GM23338 (cell line): ENCODE data around the gene TDRD1. TPM values are rescaled to one million over a fixed set of nuclear protein-coding genes. Genes with fewer than 3 reads are reported as not detected.

ENCODE experiments used
- ATAC-seq: fragments of 200-7000 bp; cut with Tn5 transposase; 3 replicates; pipeline ENCODE4 v1.9.1; 2020
- DNase-seq: peaks from one replicate; pipeline ENCODE4 v3.0.0-alpha.2; 2015; ENCODE audit warnings: low spot score
- H2AFZ ChIP-seq: fragments of 200-600 bp; sonication (generic); 2 replicates; pipeline ENCODE4 v1.8.0; 2016; ENCODE audit warnings: antibody characterized with exemption, mild to moderate bottlenecking, moderate library complexity
- H3F3A ChIP-seq: fragments of 200-600 bp; sonication (generic); replicated peaks from 2 replicates; pipeline ENCODE4 v1.8.0; 2017; ENCODE audit warnings: antibody characterized with exemption, mixed run types, low read depth
- H3K27ac ChIP-seq: fragments of 200-600 bp; sonication (generic); 2 replicates; pipeline ENCODE4 v1.6.1; 2016; ENCODE audit warnings: low read depth
- H3K27me3 ChIP-seq: fragments of 200-600 bp; sonication (generic); 2 replicates; pipeline ENCODE4 v1.8.0; 2016; ENCODE audit warnings: mild to moderate bottlenecking, mixed run types, moderate library complexity; ENCODE audit not compliant: insufficient read depth
- H3K36me3 ChIP-seq: fragments of 200-600 bp; sonication (generic); 2 replicates; pipeline ENCODE4 v1.8.0; 2016; ENCODE audit warnings: mild to moderate bottlenecking; ENCODE audit not compliant: insufficient read depth
- H3K4me1 ChIP-seq: fragments of 200-600 bp; sonication (generic); 2 replicates; pipeline ENCODE4 v1.8.0; 2016; ENCODE audit warnings: mild to moderate bottlenecking, moderate library complexity; ENCODE audit not compliant: insufficient read depth
- H3K4me2 ChIP-seq: fragments of 200-600 bp; sonication (generic); 2 replicates; pipeline ENCODE4 v1.7.1; 2017; ENCODE audit warnings: mixed run types
- H3K4me3 ChIP-seq: fragments of 200-600 bp; sonication (generic); 2 replicates; pipeline ENCODE4 v1.6.1; 2016; ENCODE audit warnings: mixed run types
- H3K79me2 ChIP-seq: fragments of 200-600 bp; sonication (generic); replicated peaks from 2 replicates; pipeline ENCODE4 v1.8.0; 2017; ENCODE audit warnings: mild to moderate bottlenecking; ENCODE audit not compliant: insufficient read depth
- H3K9me2 ChIP-seq: fragments of 200-600 bp; sonication (generic); 2 replicates; pipeline ENCODE4 v1.8.0; 2017; ENCODE audit not compliant: insufficient read depth
- H4K20me1 ChIP-seq: fragments of 200-600 bp; sonication (generic); replicated peaks from 2 replicates; pipeline ENCODE4 v1.8.0; 2017; ENCODE audit warnings: mild to moderate bottlenecking; ENCODE audit not compliant: insufficient read depth
- H3K27ac Mint-ChIP-seq: 2 replicates; pipeline ENCODE4 v1.8.0; 2020; ENCODE audit warnings: inconsistent platforms, mild to moderate bottlenecking, moderate library complexity, mixed read lengths
- H3K27me3 Mint-ChIP-seq: 3 replicates; pipeline ENCODE4 v1.8.0; 2022; ENCODE audit warnings: low read depth, mild to moderate bottlenecking, moderate library complexity, mixed read lengths, inconsistent platforms; ENCODE audit not compliant: insufficient read depth, poor library complexity
- H3K36me3 Mint-ChIP-seq: 3 replicates; pipeline ENCODE4 v1.8.0; 2021; ENCODE audit warnings: low read depth, mild to moderate bottlenecking, inconsistent platforms, moderate library complexity, mixed read lengths
- H3K4me1 Mint-ChIP-seq: 3 replicates; pipeline ENCODE4 v1.8.0; 2020; ENCODE audit warnings: mild to moderate bottlenecking, inconsistent platforms, mixed read lengths
- H3K4me3 Mint-ChIP-seq: 3 replicates; pipeline ENCODE4 v1.8.0; 2021; ENCODE audit warnings: moderate library complexity, mild to moderate bottlenecking, inconsistent platforms, mixed read lengths
- H3K9me3 Mint-ChIP-seq: 3 replicates; pipeline ENCODE4 v1.8.0; 2020; ENCODE audit warnings: moderate library complexity, mild to moderate bottlenecking, inconsistent platforms, mixed read lengths
- CREB1 ChIP-seq: fragments of 250-450 bp; sonication (Bioruptor Pico); IDR thresholded peaks from 2 replicates; pipeline ENCODE4 v1.5.0; 2020; ENCODE audit warnings: low read depth, mild to moderate bottlenecking, moderate library complexity
- EZH2 ChIP-seq: fragments of 200-600 bp; sonication (generic); IDR thresholded peaks from one replicate; pipeline ENCODE4 v1.8.0; 2017; ENCODE audit warnings: antibody characterized with exemption, mild to moderate bottlenecking, low read depth; ENCODE audit not compliant: unreplicated experiment
- JUNB ChIP-seq: IDR thresholded peaks from one replicate; pipeline ENCODE4 v1.6.1; 2016; ENCODE audit warnings: antibody characterized with exemption; ENCODE audit not compliant: unreplicated experiment
- NANOG ChIP-seq: IDR thresholded peaks from 2 replicates; pipeline ENCODE4 v1.6.1; 2016; ENCODE audit warnings: antibody characterized with exemption, borderline replicate concordance
- POLR2AphosphoS5 ChIP-seq: IDR thresholded peaks from 2 replicates; pipeline ENCODE4 v1.6.1; 2016; ENCODE audit warnings: antibody characterized with exemption, low read depth
- REST ChIP-seq: IDR thresholded peaks from one replicate; pipeline ENCODE4 v1.6.1; 2018; ENCODE audit warnings: antibody characterized with exemption; ENCODE audit not compliant: unreplicated experiment
- STAT1 ChIP-seq: IDR thresholded peaks from one replicate; pipeline ENCODE4 v1.6.1; 2016; ENCODE audit warnings: antibody characterized with exemption; ENCODE audit not compliant: unreplicated experiment
- ZNF462 ChIP-seq: fragments of 250-450 bp; sonication (Bioruptor Pico); IDR thresholded peaks from 2 replicates; pipeline ENCODE4 v1.5.0; 2020; ENCODE audit warnings: mild to moderate bottlenecking, moderate library complexity
- polyA plus RNA-seq: library from polyadenylated mRNA; unstranded; fragments of >200 nt; fragmentation: Nextera tagmentation; extraction: Ambion mirVana; gene quantifications from 2 replicates; pipeline ENCODE4 v1.2.1, GENCODE V29; 2016
- total RNA-seq: library from RNA; depleted of rRNA; stranded (reverse); fragments of >200 nt; shearing (Covaris generic); gene quantifications from 2 replicates; pipeline ENCODE4 v1.2.3, GENCODE V29; 2014
- TF ChIP-seq, protein P1 (sequence below): IDR thresholded peaks from 2 replicates; pipeline ENCODE4 v1.6.1; 2016; ENCODE audit warnings: antibody characterized with exemption
- TF ChIP-seq, protein P2 (sequence below), 2 experiments: fragments of 200-600 bp in 1 of 2; sonication (generic) in 1 of 2; conservative IDR thresholded peaks; 2 replicates each; pipeline versions ENCODE4 v1.5.1 to v1.6.1; 2016 to 2017; ENCODE audit warnings: antibody characterized with exemption in 2 of 2, low read depth in 2 of 2, mild to moderate bottlenecking in 2 of 2, moderate library complexity in 1 of 2

TDRD1 gene
- total and polyA plus RNA-seq, 2 experiments from 2014 or later: 0.52 to 1.5 TPM

- no peak overlapping the region for H3K4me2 ChIP-seq
Observed at GRCh38 chr10:114233482-114233881, 54.3 kb downstream of the TDRD1 start.

More at GRCh38 chr10:114233482-114233881, 54.3 kb downstream of the TDRD1 start:
- H3K4me1 ChIP-seq: peaks cover 1% of the 10 kb centered on the region; the same call in 1 of the 2 replicates
- no peaks in the 10 kb centered on the region for H4K20me1 ChIP-seq
- H3K27ac ChIP-seq: no peak overlapping the region
- no peak for ATAC-seq
- H3K27me3 ChIP-seq: peaks cover 7% of the 10 kb centered on the region
- peaks cover 7% of the 10 kb centered on the region for H3K27me3 Mint-ChIP-seq
- H3K36me3 ChIP-seq: no peaks in the 10 kb centered on the region
- H2AFZ ChIP-seq: no peak overlapping the region
- H3K79me2 ChIP-seq: no peaks in the 10 kb centered on the region
- TF ChIP-seq POLR2AphosphoS5 (no peak), REST (no peak), STAT1 (no peak), EZH2 (no peak), NANOG (no peak), CREB1 (no peak), ZNF462 (CRISPR knock-in tag) (no peak), JUNB (no peak)
- TF ChIP-seq, protein P1, sequence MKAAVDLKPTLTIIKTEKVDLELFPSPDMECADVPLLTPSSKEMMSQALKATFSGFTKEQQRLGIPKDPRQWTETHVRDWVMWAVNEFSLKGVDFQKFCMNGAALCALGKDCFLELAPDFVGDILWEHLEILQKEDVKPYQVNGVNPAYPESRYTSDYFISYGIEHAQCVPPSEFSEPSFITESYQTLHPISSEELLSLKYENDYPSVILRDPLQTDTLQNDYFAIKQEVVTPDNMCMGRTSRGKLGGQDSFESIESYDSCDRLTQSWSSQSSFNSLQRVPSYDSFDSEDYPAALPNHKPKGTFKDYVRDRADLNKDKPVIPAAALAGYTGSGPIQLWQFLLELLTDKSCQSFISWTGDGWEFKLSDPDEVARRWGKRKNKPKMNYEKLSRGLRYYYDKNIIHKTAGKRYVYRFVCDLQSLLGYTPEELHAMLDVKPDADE: no peak
- TF ChIP-seq, protein P2, sequence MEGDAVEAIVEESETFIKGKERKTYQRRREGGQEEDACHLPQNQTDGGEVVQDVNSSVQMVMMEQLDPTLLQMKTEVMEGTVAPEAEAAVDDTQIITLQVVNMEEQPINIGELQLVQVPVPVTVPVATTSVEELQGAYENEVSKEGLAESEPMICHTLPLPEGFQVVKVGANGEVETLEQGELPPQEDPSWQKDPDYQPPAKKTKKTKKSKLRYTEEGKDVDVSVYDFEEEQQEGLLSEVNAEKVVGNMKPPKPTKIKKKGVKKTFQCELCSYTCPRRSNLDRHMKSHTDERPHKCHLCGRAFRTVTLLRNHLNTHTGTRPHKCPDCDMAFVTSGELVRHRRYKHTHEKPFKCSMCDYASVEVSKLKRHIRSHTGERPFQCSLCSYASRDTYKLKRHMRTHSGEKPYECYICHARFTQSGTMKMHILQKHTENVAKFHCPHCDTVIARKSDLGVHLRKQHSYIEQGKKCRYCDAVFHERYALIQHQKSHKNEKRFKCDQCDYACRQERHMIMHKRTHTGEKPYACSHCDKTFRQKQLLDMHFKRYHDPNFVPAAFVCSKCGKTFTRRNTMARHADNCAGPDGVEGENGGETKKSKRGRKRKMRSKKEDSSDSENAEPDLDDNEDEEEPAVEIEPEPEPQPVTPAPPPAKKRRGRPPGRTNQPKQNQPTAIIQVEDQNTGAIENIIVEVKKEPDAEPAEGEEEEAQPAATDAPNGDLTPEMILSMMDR (conservative IDR thresholded peaks at IDR 0.05; ENCODE audit: low read depth in 2 of 2): no peak
- H3K36me3 Mint-ChIP-seq: no peaks in the 10 kb centered on the region
- H3F3A ChIP-seq: no peaks in the 10 kb centered on the region
- no peaks in the 10 kb centered on the region for H3K9me3 Mint-ChIP-seq
- DNase-seq: no peak
- no peaks in the 10 kb centered on the region for H3K9me2 ChIP-seq
- peaks cover 3% of the 10 kb centered on the region; the same call in 1 of the 3 replicates for H3K4me1 Mint-ChIP-seq
- H3K4me3 Mint-ChIP-seq: no peak overlapping the region
- no peak overlapping the region for H3K4me3 ChIP-seq
- no peak overlapping the region for H3K27ac Mint-ChIP-seq
